H1 (cell line): ENCODE measurements around the gene LRRC26. TPM values are rescaled to one million over a fixed set of nuclear protein-coding genes. Genes with fewer than 3 reads are reported as not detected.
"Not testable (repeated sequence)": the region's sequence is repeated elsewhere in the genome, so short reads cannot be mapped to it uniquely, and the experiment has no call there.

Experiments
- CTCF ChIA-PET: fragments of 300-600 bp; sonication (Branson Sonifier 250); formaldehyde crosslinking; loops from one replicate; lab custom pipeline; 2021; ENCODE audit not compliant: partially characterized antibody; lab: Charles Lee
- POLR2A ChIA-PET: fragments of 300-600 bp; sonication (Branson Sonifier 250); formaldehyde crosslinking; loops from one replicate; lab custom pipeline; 2021; ENCODE audit warnings: inconsistent platforms; ENCODE audit not compliant: partially characterized antibody; lab: Charles Lee
- DNase-seq, 2 experiments: peaks; one replicate each; pipeline versions ENCODE4 v3.0.0 to v3.0.0-alpha.2; 2010 to 2022; ENCODE audit warnings: low spot score in 2 of 2, low read depth in 1 of 2, mixed read lengths in 1 of 2
- FAIRE-seq: peaks from 2 replicates; lab custom pipeline; 2011; peaks lifted over from hg19 to GRCh38; lab: Jason Lieb, UNC
- H2AFZ ChIP-seq: 2 replicates; pipeline ENCODE4 v1.8.1; 2012; ENCODE audit warnings: low read length, inconsistent platforms
- H2AK5ac ChIP-seq: 2 replicates; pipeline ENCODE4 v1.6.1; 2013; ENCODE audit warnings: low read depth, low read length
- H2BK120ac ChIP-seq: replicated peaks from 2 replicates; pipeline ENCODE3; 2013; ENCODE audit warnings: low read depth, low read length, inconsistent platforms
- H2BK12ac ChIP-seq: 2 replicates; pipeline ENCODE4 v1.6.1; 2013; ENCODE audit warnings: low read depth, low read length
- H2BK15ac ChIP-seq: 2 replicates; pipeline ENCODE4 v1.6.1; 2013; ENCODE audit warnings: low read length
- H2BK20ac ChIP-seq: 2 replicates; pipeline ENCODE4 v1.6.1; 2013; ENCODE audit warnings: low read length
- H2BK5ac ChIP-seq: 2 replicates; pipeline ENCODE4 v1.6.1; 2013; ENCODE audit warnings: low read depth, low read length
- H3K14ac ChIP-seq: 2 replicates; pipeline ENCODE4 v1.6.1; 2013; ENCODE audit warnings: inconsistent platforms; ENCODE audit not compliant: insufficient read length
- H3K18ac ChIP-seq: 2 replicates; pipeline ENCODE4 v1.6.1; 2013; ENCODE audit warnings: low read length; ENCODE audit errors: extremely low read depth
- H3K23ac ChIP-seq: 2 replicates; pipeline ENCODE4 v1.6.1; 2013; ENCODE audit warnings: inconsistent platforms; ENCODE audit not compliant: insufficient read length
- H3K23me2 ChIP-seq: 2 replicates; pipeline ENCODE4 v1.6.1; 2013; ENCODE audit warnings: low read depth, low read length
- H3K27ac ChIP-seq: 2 replicates; pipeline ENCODE4 v1.6.1; 2011; ENCODE audit warnings: low read depth, low read length, inconsistent platforms
- H3K27me3 ChIP-seq, 4 experiments: replicated peaks in 1 of 4; 1 replicate in 1 of 4; 2 replicates in 3 of 4; pipeline versions ENCODE4 v1.6.1 to v1.8.1; 2011 to 2013; ENCODE audit warnings: low read length in 3 of 4, mild to moderate bottlenecking in 3 of 4, inconsistent platforms in 2 of 4, mixed read lengths in 2 of 4, moderate library complexity in 1 of 4; ENCODE audit not compliant: control insufficient read depth in 3 of 4, insufficient read depth in 3 of 4; ENCODE audit errors: extremely low read depth in 1 of 4
- H3K36me3 ChIP-seq, 4 experiments: 2 replicates each; pipeline versions ENCODE4 v1.6.1 to v1.8.1; 2011 to 2013; ENCODE audit warnings: mild to moderate bottlenecking in 4 of 4, low read length in 3 of 4, moderate library complexity in 2 of 4, control low read depth in 1 of 4, inconsistent platforms in 1 of 4; ENCODE audit not compliant: insufficient read depth in 4 of 4, control insufficient read depth in 2 of 4
- H3K4ac ChIP-seq: replicated peaks from 2 replicates; pipeline ENCODE3; 2013; ENCODE audit warnings: low read length, low read depth, mixed read lengths, inconsistent platforms; ENCODE audit not compliant: insufficient read length
- H3K4me1 ChIP-seq, 4 experiments: replicated peaks in 1 of 4; 1 replicate in 1 of 4; 2 replicates in 3 of 4; pipeline versions ENCODE4 v1.6.1 to v1.8.1; 2011 to 2013; ENCODE audit warnings: low read length in 3 of 4, inconsistent platforms in 2 of 4, mixed read lengths in 1 of 4; ENCODE audit not compliant: insufficient read depth in 4 of 4, control insufficient read depth in 3 of 4
- H3K4me2 ChIP-seq, 2 experiments: 2 replicates each; pipeline versions ENCODE4 v1.6.1 to v1.8.1; 2011 to 2013; ENCODE audit warnings: low read depth in 2 of 2, low read length in 2 of 2, control low read depth in 1 of 2, inconsistent platforms in 1 of 2, mild to moderate bottlenecking in 1 of 2; ENCODE audit not compliant: insufficient read depth in 1 of 2
- H3K4me3 ChIP-seq, 4 experiments: fragments of 200-600, 300-600 bp in 1 of 4; sonication (generic), shearing (Covaris generic), sonication (Bioruptor Twin) in 1 of 4; 2 replicates each; pipeline versions ENCODE4 v1.5.1 to v1.8.1; 2011 to 2016; ENCODE audit warnings: low read length in 4 of 4, low read depth in 3 of 4, control low read depth in 2 of 4, inconsistent platforms in 2 of 4, mild to moderate bottlenecking in 2 of 4, mixed read lengths in 1 of 4, moderate library complexity in 1 of 4; ENCODE audit not compliant: insufficient read depth in 2 of 4; ENCODE audit errors: extremely low read depth in 1 of 4
- H3K56ac ChIP-seq: replicated peaks from 2 replicates; pipeline ENCODE3; 2013; ENCODE audit warnings: low read depth, mild to moderate bottlenecking, mixed read lengths, low read length, inconsistent platforms; ENCODE audit not compliant: insufficient read length
- H3K79me1 ChIP-seq: 2 replicates; pipeline ENCODE4 v1.6.1; 2013; ENCODE audit warnings: low read depth, low read length, control low read depth
- H3K79me2 ChIP-seq, 2 experiments: 2 replicates each; pipeline versions ENCODE4 v1.6.1 to v1.8.1; 2012 to 2013; ENCODE audit warnings: low read length in 2 of 2, mild to moderate bottlenecking in 2 of 2, inconsistent platforms in 1 of 2; ENCODE audit not compliant: insufficient read depth in 2 of 2, control insufficient read depth in 1 of 2
- H3K9ac ChIP-seq, 4 experiments: replicated peaks in 1 of 4; 1 replicate in 1 of 4; 2 replicates in 3 of 4; pipeline versions ENCODE4 v1.6.1 to v1.8.1; 2011 to 2013; ENCODE audit warnings: low read depth in 3 of 4, low read length in 3 of 4, control low read depth in 2 of 4, mild to moderate bottlenecking in 2 of 4, moderate library complexity in 2 of 4, inconsistent platforms in 1 of 4; ENCODE audit errors: extremely low read depth in 1 of 4
- H3K9me3 ChIP-seq, 2 experiments: 2 replicates each; pipeline versions ENCODE4 v1.6.1 to v1.8.1; 2012 to 2013; ENCODE audit warnings: mild to moderate bottlenecking in 2 of 2, moderate library complexity in 2 of 2, control low read depth in 1 of 2, inconsistent platforms in 1 of 2, low read depth in 1 of 2, low read length in 1 of 2, mixed read lengths in 1 of 2; ENCODE audit not compliant: insufficient read depth in 2 of 2
- H4K20me1 ChIP-seq, 2 experiments: replicated peaks in 1 of 2; 2 replicates each; pipeline versions ENCODE3 to v1.8.1; 2011 to 2013; ENCODE audit warnings: inconsistent platforms in 2 of 2, low read length in 2 of 2, mild to moderate bottlenecking in 1 of 2; ENCODE audit not compliant: insufficient read depth in 2 of 2, control insufficient read depth in 1 of 2
- H4K5ac ChIP-seq: 2 replicates; pipeline ENCODE4 v1.6.1; 2013; ENCODE audit warnings: low read length, low read depth, mixed read lengths, inconsistent platforms; ENCODE audit not compliant: insufficient read length
- H4K8ac ChIP-seq: 2 replicates; pipeline ENCODE4 v1.8.0; 2013; ENCODE audit warnings: mild to moderate bottlenecking, moderate library complexity, low read length, inconsistent platforms; ENCODE audit not compliant: insufficient read depth; ENCODE audit errors: extremely low read depth
- H4K91ac ChIP-seq: replicated peaks from 2 replicates; pipeline ENCODE3; 2013; ENCODE audit warnings: low read length, mixed read lengths, inconsistent platforms; ENCODE audit not compliant: insufficient read length
- CHD2 ChIP-seq: IDR thresholded peaks from 2 replicates; pipeline ENCODE4 v1.6.1; 2012; ENCODE audit warnings: low read length, improper control_type of control experiment
- GABPA ChIP-seq: IDR thresholded peaks from 2 replicates; pipeline ENCODE4 v1.6.1; 2011; ENCODE audit warnings: mild to moderate bottlenecking, low read length, moderate library complexity, borderline replicate concordance; ENCODE audit not compliant: insufficient read depth
- WGBS, 2 experiments: shearing (Covaris generic) in 1 of 2; methylation state at CpG; one replicate each; pipeline versions ENCODE4 v1.1.6 to v1.1.7; 2013 to 2015; ENCODE audit warnings: low lambda C conversion rate in 2 of 2, mixed read lengths in 2 of 2, inconsistent platforms in 1 of 2, low coverage in 1 of 2, missing lambda C conversion rate in 1 of 2; ENCODE audit not compliant: insufficient replicate concordance in 2 of 2, insufficient coverage in 1 of 2, insufficient read length in 1 of 2; ENCODE audit errors: extremely low coverage in 1 of 2, missing lambda C conversion rate in 1 of 2; 5-methylcytosine and 5-hydroxymethylcytosine counted together
- polyA plus RNA-seq, 7 experiments: library from polyadenylated mRNA; depleted of rRNA in 3 of 7; stranded (reverse) in 5 of 7; unstranded in 2 of 7; fragments of >200 nt in 5 of 7; fragments of 200-250 nt in 2 of 7; gene quantifications; 1 replicate in 5 of 7; 2 replicates in 1 of 7; 4 replicates in 1 of 7; pipeline versions ENCODE4 v1.2.1 to v1.2.3, GENCODE V29; 2011 to 2013; ENCODE audit warnings: missing spikeins in 2 of 7, mixed read lengths in 2 of 7
- total RNA-seq: library from RNA; stranded (reverse); fragmentation: NEBNext Ultra II Directional; extraction: Animal tissue kit (Norgen Biotek cat#: 25700); gene quantifications from 2 replicates; pipeline ENCODE4 v1.2.1, GENCODE V29; 2021

Gene LRRC26
- total and polyA plus RNA-seq, 2 of the 8 experiments (the other 6 are each of a cell fraction or from before 2014, with no cell fraction given) = 0.34 to 0.85 TPM

DNA sequence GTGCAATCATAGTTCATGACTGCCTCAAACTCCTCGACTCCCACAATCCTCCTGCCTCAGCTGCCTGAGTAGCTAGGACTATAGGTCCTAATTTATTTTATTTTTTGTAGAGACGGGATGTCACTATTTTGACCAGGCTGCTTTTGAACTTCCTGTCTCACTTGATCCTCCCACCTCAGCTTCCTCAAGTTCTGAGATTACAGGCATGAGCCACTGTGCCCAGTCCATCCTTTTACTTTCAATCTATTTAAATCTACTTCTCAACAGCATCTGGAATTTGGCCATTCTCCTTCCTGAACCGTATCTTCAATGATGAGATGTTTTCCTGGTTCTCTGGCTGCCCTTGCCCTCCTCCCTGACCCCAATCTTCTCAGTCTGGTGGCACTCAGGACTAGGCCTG is 43.1 kb downstream of the LRRC26 start (continued):
- no peak for TF ChIP-seq GABPA
- no peak for TF ChIP-seq CHD2

DNA sequence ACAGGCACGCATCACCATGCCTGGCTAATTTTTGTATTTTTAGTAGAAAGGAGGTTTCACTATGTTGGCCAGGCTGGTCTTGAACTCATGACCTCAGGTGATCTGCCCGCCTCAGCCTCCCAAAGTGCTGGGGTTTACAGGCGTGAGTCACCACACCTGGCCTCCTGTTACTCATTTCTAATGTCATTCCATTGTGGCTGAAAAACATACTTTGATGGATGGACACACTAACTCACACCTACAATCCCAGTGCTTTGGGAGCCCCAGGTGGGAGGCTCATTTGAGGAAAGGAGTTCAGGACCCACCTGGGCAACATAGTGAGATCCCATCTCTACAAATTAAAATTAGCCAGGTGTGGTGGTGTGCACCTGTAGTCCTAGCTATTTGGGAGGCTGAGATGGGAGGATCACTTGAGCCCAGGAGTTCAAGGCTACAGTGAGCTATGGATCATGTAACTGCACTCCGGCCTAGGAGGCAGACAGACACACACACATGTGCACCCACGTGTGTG is 45.8 kb downstream of the LRRC26 start:
- H2BK5ac ChIP-seq, H3K4ac ChIP-seq, H3K9me3 ChIP-seq, H3K79me2 ChIP-seq, H3K56ac ChIP-seq, H3K23ac ChIP-seq, H3K27me3 ChIP-seq, H2BK120ac ChIP-seq, H4K5ac ChIP-seq, H3K9ac ChIP-seq, FAIRE-seq, H3K36me3 ChIP-seq, H3K18ac ChIP-seq, H3K79me1 ChIP-seq, H4K8ac ChIP-seq, H3K23me2 ChIP-seq, H3K4me3 ChIP-seq, H2BK12ac ChIP-seq, H2AFZ ChIP-seq, H2AK5ac ChIP-seq, H3K4me2 ChIP-seq, H2BK15ac ChIP-seq, H3K27ac ChIP-seq, DNase-seq, H4K91ac ChIP-seq, H3K14ac ChIP-seq, H2BK20ac ChIP-seq, H4K20me1 ChIP-seq, H3K4me1 ChIP-seq: not testable (repeated sequence)
- ChIA-PET CTCF (interaction anchor here (2.9 kb wide), 1 partner anchor 102 kb away, joined by 11 read pairs; the partner anchor contains the start of genes CYSRT1 and RNF224), POLR2A (interaction anchor here (1.3 to 1.8 kb wide), 2 partner anchors 14 to 118 kb away, joined by 3 read pairs; no protein-coding TSS in a partner anchor)
- WGBS, 2 experiments = 94% methylated on average over 5 of the region's 5 CpGs; no CpG with 5 or more reads in 1 of the 2 experiments
